ENCODE data around the gene SLC48A1. TPM values are rescaled to one million over a fixed set of nuclear protein-coding genes. Genes with fewer than 3 reads are reported as not detected.

The SLC48A1 gene
- total RNA-seq, 1 donor from 2014 or later: 11.5 TPM

DNA sequence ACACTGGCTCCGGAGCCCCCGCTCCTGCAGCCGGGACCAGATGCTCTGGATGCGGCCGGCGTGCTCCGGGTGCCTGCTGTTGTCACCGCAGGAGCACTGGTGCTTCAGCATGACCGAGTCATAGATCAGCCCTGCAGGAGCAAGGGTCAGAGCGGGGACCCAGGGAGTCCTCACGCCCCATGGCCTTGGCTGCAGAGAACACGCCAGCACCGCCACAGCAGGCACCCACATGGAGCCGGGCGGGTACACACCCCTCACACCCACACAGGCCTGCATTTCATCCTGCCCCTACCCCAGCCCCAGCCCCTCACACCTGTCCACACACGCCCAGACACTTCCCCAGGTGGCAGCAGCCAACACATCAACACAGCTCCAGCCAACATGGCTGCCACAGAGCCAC is 18.8 kb downstream of the SLC48A1 start:
- H3K27me3 Mint-ChIP-seq (ENCODE audit: low read depth): no peaks in the 10 kb centered on the region
- no peaks in the 10 kb centered on the region for H3K4me1 Mint-ChIP-seq (ENCODE audit: low read depth)
- TF ChIP-seq, protein P1, sequence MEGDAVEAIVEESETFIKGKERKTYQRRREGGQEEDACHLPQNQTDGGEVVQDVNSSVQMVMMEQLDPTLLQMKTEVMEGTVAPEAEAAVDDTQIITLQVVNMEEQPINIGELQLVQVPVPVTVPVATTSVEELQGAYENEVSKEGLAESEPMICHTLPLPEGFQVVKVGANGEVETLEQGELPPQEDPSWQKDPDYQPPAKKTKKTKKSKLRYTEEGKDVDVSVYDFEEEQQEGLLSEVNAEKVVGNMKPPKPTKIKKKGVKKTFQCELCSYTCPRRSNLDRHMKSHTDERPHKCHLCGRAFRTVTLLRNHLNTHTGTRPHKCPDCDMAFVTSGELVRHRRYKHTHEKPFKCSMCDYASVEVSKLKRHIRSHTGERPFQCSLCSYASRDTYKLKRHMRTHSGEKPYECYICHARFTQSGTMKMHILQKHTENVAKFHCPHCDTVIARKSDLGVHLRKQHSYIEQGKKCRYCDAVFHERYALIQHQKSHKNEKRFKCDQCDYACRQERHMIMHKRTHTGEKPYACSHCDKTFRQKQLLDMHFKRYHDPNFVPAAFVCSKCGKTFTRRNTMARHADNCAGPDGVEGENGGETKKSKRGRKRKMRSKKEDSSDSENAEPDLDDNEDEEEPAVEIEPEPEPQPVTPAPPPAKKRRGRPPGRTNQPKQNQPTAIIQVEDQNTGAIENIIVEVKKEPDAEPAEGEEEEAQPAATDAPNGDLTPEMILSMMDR (IDR thresholded peaks at IDR 0.05): no peak
- H3K9me3 Mint-ChIP-seq (ENCODE audit: low read depth): no peaks in the 10 kb centered on the region
- peaks cover 37% of the 10 kb centered on the region for H3K36me3 Mint-ChIP-seq (ENCODE audit: low read depth)
- DNase-seq (ENCODE audit: low spot score): no peak
- H3K27ac Mint-ChIP-seq (ENCODE audit: unreplicated experiment): no peak overlapping the region
- no peak overlapping the region for H3K4me3 Mint-ChIP-seq (ENCODE audit: unreplicated experiment)

DNA sequence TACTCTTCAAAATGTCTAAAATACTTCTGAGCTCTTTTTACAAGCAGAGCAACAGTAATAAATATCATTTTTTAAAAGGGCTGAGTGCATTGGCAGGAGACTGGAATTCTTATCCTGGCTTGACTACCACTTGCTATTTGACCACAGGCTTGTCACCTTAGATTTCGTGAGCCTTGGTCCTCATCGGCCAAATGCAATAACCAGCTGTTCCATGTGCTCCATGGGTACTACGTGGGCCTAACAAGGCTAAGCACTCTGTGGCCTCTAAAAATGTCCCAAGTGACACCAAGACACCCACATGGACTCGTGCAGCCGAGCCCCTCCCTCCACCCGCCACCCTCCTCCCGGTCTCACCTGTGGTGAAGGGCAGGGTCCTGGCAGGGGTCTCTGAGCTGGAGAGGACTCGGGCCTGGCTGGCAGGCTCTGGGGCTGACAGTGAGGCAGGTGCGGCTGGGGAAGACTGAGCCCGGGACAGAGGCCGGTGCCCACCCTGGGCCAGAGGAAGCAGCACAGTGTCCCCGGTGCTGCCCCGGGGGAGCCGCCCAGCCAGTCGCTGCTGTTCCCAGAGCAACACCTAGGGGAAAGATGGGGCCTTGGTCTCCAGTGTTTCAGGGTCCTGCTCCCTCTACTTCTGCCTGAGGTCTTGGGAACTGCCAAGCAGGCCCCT is 20.1 kb downstream of the SLC48A1 start:
- no peak overlapping the region for H3K4me3 Mint-ChIP-seq (ENCODE audit: unreplicated experiment)

DNA sequence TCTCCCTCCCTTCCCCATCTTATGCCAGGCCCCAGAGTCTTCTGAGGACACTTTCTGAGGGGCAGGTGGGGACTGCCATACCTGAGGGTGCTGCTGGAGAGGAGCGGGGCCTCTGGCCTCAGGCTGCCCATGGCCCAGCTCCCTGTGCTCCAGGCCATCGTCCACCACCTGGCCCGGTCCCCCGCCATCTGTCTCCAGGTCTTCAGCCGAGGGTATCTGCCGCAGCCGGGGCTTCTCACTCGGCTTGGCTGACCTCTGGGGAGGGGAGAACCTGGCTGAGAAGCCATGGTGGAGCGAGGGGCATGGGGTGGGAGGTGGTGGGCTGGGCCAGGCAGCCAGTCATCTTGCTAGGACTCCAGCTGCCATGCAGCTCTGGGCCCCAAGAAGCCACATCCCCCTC is 21.6 kb downstream of the SLC48A1 start:
- no peaks in the 10 kb centered on the region for H3K27me3 Mint-ChIP-seq (ENCODE audit: low read depth)
- H3K4me3 Mint-ChIP-seq (ENCODE audit: unreplicated experiment): no peak overlapping the region
- no peak overlapping the region for H3K27ac Mint-ChIP-seq (ENCODE audit: unreplicated experiment)
- no peak for DNase-seq (ENCODE audit: low spot score)
- H3K36me3 Mint-ChIP-seq (ENCODE audit: low read depth): peaks cover 22% of the 10 kb centered on the region
- H3K9me3 Mint-ChIP-seq (ENCODE audit: low read depth): no peaks in the 10 kb centered on the region
- TF ChIP-seq, protein P1 (IDR thresholded peaks at IDR 0.05): no peak
- peaks cover 3% of the 10 kb centered on the region for H3K4me1 Mint-ChIP-seq (ENCODE audit: low read depth)

More for the DNA sequence above, 20.1 kb downstream of the SLC48A1 start:
- Mint-ChIP-seq H3K4me1 (ENCODE audit: low read depth) (no peaks in the 10 kb centered on the region), H3K36me3 (ENCODE audit: low read depth) (peaks cover 32% of the 10 kb centered on the region), H3K9me3 (ENCODE audit: low read depth) (no peaks in the 10 kb centered on the region), H3K27me3 (ENCODE audit: low read depth) (no peaks in the 10 kb centered on the region), H3K27ac (ENCODE audit: unreplicated experiment) (no peak overlapping the region)
- TF ChIP-seq, protein P1 (IDR thresholded peaks at IDR 0.05): no peak
- no peak for DNase-seq (ENCODE audit: low spot score)

DNA sequence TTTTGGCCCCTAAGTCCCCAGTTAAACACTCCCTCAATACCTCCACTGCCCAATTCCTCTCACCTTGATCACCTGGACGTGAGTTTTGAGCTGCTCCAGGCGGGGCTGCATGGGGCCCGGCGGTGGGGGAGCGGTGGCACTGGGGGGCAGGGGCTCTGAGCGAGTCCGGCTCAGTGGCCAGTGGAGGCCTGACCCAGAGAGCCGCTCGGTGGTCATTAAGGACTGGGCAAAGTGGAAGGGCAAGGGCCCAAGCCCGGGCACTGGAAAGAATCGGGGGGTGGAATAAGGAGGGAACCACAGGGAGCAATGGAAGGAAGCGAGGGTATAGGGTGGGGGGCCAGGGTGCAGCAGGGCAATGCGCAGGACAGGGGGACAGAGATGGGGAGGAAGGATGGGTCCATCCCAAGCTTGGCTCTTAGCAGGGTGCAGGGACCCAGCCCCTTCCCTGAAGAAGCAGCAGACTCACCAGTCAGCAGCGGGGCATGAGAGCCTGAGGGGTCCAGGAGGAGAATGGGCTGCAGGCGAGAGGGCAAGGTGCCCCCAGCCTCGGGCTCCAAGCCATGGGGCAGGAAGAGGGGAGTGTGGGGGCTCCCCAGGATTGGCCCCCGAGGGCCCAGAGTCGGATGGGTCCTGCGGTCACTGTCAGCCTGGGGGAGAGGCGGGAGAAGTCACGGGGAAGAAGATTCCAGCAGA is 22.2 kb downstream of the SLC48A1 start:
- TF ChIP-seq, protein P1 (IDR thresholded peaks at IDR 0.05): no peak
- no peak for DNase-seq (ENCODE audit: low spot score)
- Mint-ChIP-seq H3K36me3 (ENCODE audit: low read depth) (peaks cover 22% of the 10 kb centered on the region), H3K9me3 (ENCODE audit: low read depth) (no peaks in the 10 kb centered on the region), H3K4me3 (ENCODE audit: unreplicated experiment) (no peak overlapping the region), H3K4me1 (ENCODE audit: low read depth) (peaks cover 9% of the 10 kb centered on the region), H3K27ac (ENCODE audit: unreplicated experiment) (no peak overlapping the region), H3K27me3 (ENCODE audit: low read depth) (no peaks in the 10 kb centered on the region)

DNA sequence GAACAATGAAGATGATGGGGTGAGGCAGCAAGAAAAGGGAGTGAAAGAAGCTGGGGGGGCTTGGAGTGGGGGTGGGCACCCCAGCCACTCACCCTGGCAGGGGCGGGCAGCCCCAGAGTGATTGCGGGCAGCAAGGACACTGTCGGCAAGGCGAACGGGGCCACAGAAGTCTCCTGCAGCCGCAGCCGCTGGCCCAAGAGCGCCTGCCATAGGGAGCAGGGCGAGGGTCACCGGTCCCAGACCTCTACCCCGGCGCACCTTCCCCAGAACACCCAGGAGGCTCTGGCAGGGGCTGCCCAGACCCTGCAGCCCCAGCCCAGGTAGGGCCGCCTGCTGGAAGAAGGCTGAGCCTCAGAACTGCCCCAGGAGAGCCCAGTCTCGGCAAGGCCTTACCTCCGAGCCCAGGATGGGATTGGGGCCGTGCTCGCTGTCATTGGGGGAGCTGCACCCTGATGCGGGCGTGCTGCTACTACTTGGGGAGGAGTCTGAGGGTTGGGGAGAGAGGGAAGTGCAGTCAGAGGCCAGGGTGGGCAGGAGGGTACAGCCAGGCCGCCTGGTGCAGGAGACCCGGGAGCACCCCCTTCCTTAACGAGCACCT is 22.9 kb downstream of the SLC48A1 start:
- Mint-ChIP-seq H3K4me3 (ENCODE audit: unreplicated experiment) (no peak overlapping the region), H3K27me3 (ENCODE audit: low read depth) (no peaks in the 10 kb centered on the region), H3K9me3 (ENCODE audit: low read depth) (no peaks in the 10 kb centered on the region), H3K4me1 (ENCODE audit: low read depth) (peaks cover 14% of the 10 kb centered on the region), H3K27ac (ENCODE audit: unreplicated experiment) (no peak overlapping the region), H3K36me3 (ENCODE audit: low read depth) (peaks cover 15% of the 10 kb centered on the region)
- TF ChIP-seq, protein P1 (IDR thresholded peaks at IDR 0.05): no peak
- no peak for DNase-seq (ENCODE audit: low spot score)
